Psoas muscle (tissue), 8 donors: ENCODE data around the gene TRAPPC2. TPM values are rescaled to one million over a fixed set of nuclear protein-coding genes. Genes with fewer than 3 reads are reported as not detected.

ENCODE experiments used
- ATAC-seq, 4 donors: fragments of 200-7000 bp; cut with Tn5 transposase; one replicate each; pipeline ENCODE4 v1.9.1; 2020; ENCODE audit warnings: moderate library complexity in 3 of 4, mild to moderate bottlenecking in 2 of 4
- DNase-seq, 2 donors: peaks; one replicate each; pipeline ENCODE4 v3.0.0-alpha.2; 2020
- H3K27ac ChIP-seq: fragments of 200-600 bp; one replicate; pipeline ENCODE4 v1.8.0; 2022
- H3K27me3 ChIP-seq, 3 donors: fragments of 200-600 bp in 1 of 3; one replicate each; pipeline versions ENCODE4 v1.6.1 to v1.8.0; 2013 to 2022; ENCODE audit warnings: low read length in 2 of 3, mild to moderate bottlenecking in 2 of 3, moderate library complexity in 1 of 3; ENCODE audit not compliant: insufficient read depth in 3 of 3
- H3K36me3 ChIP-seq, 2 donors: fragments of 200-600 bp in 1 of 2; one replicate each; pipeline versions ENCODE4 v1.6.1 to v1.8.0; 2013 to 2022; ENCODE audit warnings: low read depth in 1 of 2, mild to moderate bottlenecking in 1 of 2, moderate library complexity in 1 of 2; ENCODE audit not compliant: insufficient read depth in 1 of 2
- H3K4me1 ChIP-seq: fragments of 200-600 bp; one replicate; pipeline ENCODE4 v1.8.0; 2022
- H3K4me3 ChIP-seq: fragments of 200-600 bp; one replicate; pipeline ENCODE4 v1.8.0; 2022; ENCODE audit warnings: mild to moderate bottlenecking
- H3K9me3 ChIP-seq: fragments of 200-600 bp; one replicate; pipeline ENCODE4 v1.8.0; 2022
- CTCF ChIP-seq: fragments of 200-600 bp; IDR thresholded peaks from one replicate; pipeline ENCODE4 v1.8.0; 2022; ENCODE audit warnings: antibody characterized with exemption
- WGBS, 3 donors: extraction: QIAGEN DNeasy Blood & Tissue Kit; methylation state at CpG; one replicate each; pipeline versions ENCODE4 v1.1.6 to v1.1.7; 2013; 5-methylcytosine and 5-hydroxymethylcytosine counted together
- intact Hi-C, 2 donors: fragments of 100-400 bp; cut with DNase I; formaldehyde crosslinking; loops; one replicate each; pipeline versions ENCODE4 v1.11.0 to v1.14.2; 2022
- polyA plus RNA-seq, 3 donors: library from polyadenylated mRNA; stranded (reverse); fragments of 200-250 nt; gene quantifications; one replicate each; pipeline ENCODE4 v1.2.3, GENCODE V29; 2013
- total RNA-seq, 4 donors: library from RNA; stranded (reverse); fragmentation: NEBNext Ultra II Directional in 2 of 4; extraction: Animal tissue kit (Norgen Biotek cat#: 25700) in 2 of 4; gene quantifications; one replicate each; pipeline versions ENCODE4 v1.2.1 to v1.2.4, GENCODE V29; 2021 to 2023
- donor health status: healthy with polysubstance abuse.
- donor health status: DM: no; HTN: no; CAD: no; lungs with moderate emphysema.
- donor health status: Bipolar disorder and iron deficiency.
- donor health status: healthy.
- donor health status: DM: yes; HTN: yes; CAD: no.
- donor health status: DM: no; HTN: no; CAD: no.
- donor health status: DM: no; HTN: no; CAD: no.
- donor health status: DM: yes; HTN: yes; CAD: no.

The TRAPPC2 gene
- total and polyA plus RNA-seq, 7 donors = 2.1 to 6.3 (median 4.0) TPM

- Histone ChIP-seq H3K9me3 (no peaks in the 10 kb centered on the region), H3K27ac (no peak overlapping the region), H3K4me1 (peaks cover 13% of the 10 kb centered on the region), H3K4me3 (no peak overlapping the region), H3K36me3 (peaks cover 0 to 15% of the 10 kb centered on the region in 2 donors), H3K27me3 (no peaks in the 10 kb centered on the region)
- no peak for TF ChIP-seq CTCF
- WGBS, 3 donors = 91 to 96% (median 92%) methylated on average over 6 of the region's 6 CpGs
- intact Hi-C loops = no loop called here
- no peak for DNase-seq
- ATAC-seq = no peak
Observed at GRCh38 chrX:13716905-13717304, 17.5 kb downstream of the TRAPPC2 start.

GRCh38 chrX:13716455-13716854 is 18.0 kb downstream of the TRAPPC2 start:
- Histone ChIP-seq H3K4me3 (no peak overlapping the region), H3K4me1 (peaks cover 9% of the 10 kb centered on the region), H3K36me3 (peaks cover 0 to 15% of the 10 kb centered on the region in 2 donors), H3K9me3 (no peaks in the 10 kb centered on the region), H3K27ac (no peak overlapping the region), H3K27me3 (no peaks in the 10 kb centered on the region)
- ATAC-seq (no peak), DNase-seq (no peak)
- 78 to 90% (median 89%) methylated on average over 9 of the region's 9 CpGs for WGBS, 3 donors
- intact Hi-C loops = no loop called here
- TF ChIP-seq CTCF = no peak

- ATAC-seq = no peak
Observed at GRCh38 chrX:13711141-13711540, 23.3 kb downstream of the TRAPPC2 start.

GRCh38 chrX:13703589-13703988 is 30.8 kb downstream of the TRAPPC2 start:
- DNase-seq = no peak
- intact Hi-C loops = no loop called here
- H3K36me3 ChIP-seq = peaks cover 0 to 12% of the 10 kb centered on the region in 2 donors
- no peaks in the 10 kb centered on the region for H3K9me3 ChIP-seq
- no peak for TF ChIP-seq CTCF
- H3K27me3 ChIP-seq = peaks cover 0 to 5% (median 0%) of the 10 kb centered on the region in 3 donors
- WGBS, 3 donors = 21 to 43% (median 34%) methylated on average over 3 of the region's 3 CpGs
- ATAC-seq = peak in 3 of 4 donors; percentile 18 to 61 (median 44)
- H3K4me1 ChIP-seq = peaks cover 11% of the 10 kb centered on the region
- peak overlapping the region; percentile 3 for H3K27ac ChIP-seq
- H3K4me3 ChIP-seq = no peak overlapping the region

More at GRCh38 chrX:13711141-13711540, 23.3 kb downstream of the TRAPPC2 start:
- no peak overlapping the region for H3K27ac ChIP-seq
- intact Hi-C loops = no loop called here
- no peak for DNase-seq
- TF ChIP-seq CTCF = no peak
- peaks cover 0 to 2% (median 0%) of the 10 kb centered on the region in 3 donors for H3K27me3 ChIP-seq
- H3K4me3 ChIP-seq = no peak overlapping the region
- H3K36me3 ChIP-seq = peaks cover 0 to 38% of the 10 kb centered on the region in 2 donors
- WGBS, 3 donors = 69 to 81% (median 73%) methylated on average over 4 of the region's 4 CpGs
- no peaks in the 10 kb centered on the region for H3K4me1 ChIP-seq
- H3K9me3 ChIP-seq = no peaks in the 10 kb centered on the region

GRCh38 chrX:13703135-13703534 is 31.3 kb downstream of the TRAPPC2 start:
- H3K27me3 ChIP-seq = peaks cover 0 to 5% (median 0%) of the 10 kb centered on the region in 3 donors
- DNase-seq (no peak), ATAC-seq (no peak)
- peak overlapping the region; percentile 3 for H3K27ac ChIP-seq
- peaks cover 0 to 12% of the 10 kb centered on the region in 2 donors for H3K36me3 ChIP-seq
- no peak overlapping the region for H3K4me3 ChIP-seq
- 73 to 80% (median 78%) methylated on average over 3 of the region's 3 CpGs for WGBS, 3 donors
- TF ChIP-seq CTCF = no peak
- intact Hi-C loops = no loop called here
- H3K9me3 ChIP-seq = no peaks in the 10 kb centered on the region
- peaks cover 11% of the 10 kb centered on the region for H3K4me1 ChIP-seq
